HTR-8/SVneo (cell line): ENCODE data around the gene TOM1L1.
"Not testable (repeated sequence)": the region's sequence is repeated elsewhere in the genome, so short reads cannot be mapped to it uniquely, and the experiment has no call there.

ENCODE experiments used
- DNase-seq: peaks from one replicate; pipeline ENCODE4 v3.0.0; 2011; ENCODE audit warnings: low spot score, mixed read lengths; ENCODE audit not compliant: insufficient read length
- FAIRE-seq: peaks from 2 replicates; lab custom pipeline; 2011; peaks lifted over from hg19 to GRCh38; lab: Jason Lieb, UNC

The TOM1L1 gene

GRCh38 chr17:54900457-54901229 lies at the start of gene TOM1L1:
Gene TOM1L1, plus strand, starts transcription at chr17:54900852. Its CDS starts 14 bp downstream, at chr17:54900866.
- FAIRE-seq: peak; percentile 83
- peak; percentile 74 for DNase-seq

- no peak for FAIRE-seq
- DNase-seq: no peak
These were observed 41.5 kb upstream of the TOM1L1 start for GRCh38 chr17:54859187-54859586.

GRCh38 chr17:54860617-54861470 lies 39.8 kb upstream of the TOM1L1 start:
- no peak for DNase-seq
- FAIRE-seq: no peak

GRCh38 chr17:54861471-54861983 lies 39.1 kb upstream of the TOM1L1 start:
- FAIRE-seq (no peak), DNase-seq (no peak)

- FAIRE-seq (no peak), DNase-seq (no peak)
These were observed 37.5 kb upstream of the TOM1L1 start for GRCh38 chr17:54863176-54863575.

GRCh38 chr17:54864070-54864469 lies 36.6 kb upstream of the TOM1L1 start:
- FAIRE-seq: peak; percentile 42

GRCh38 chr17:54864636-54865356 lies 35.9 kb upstream of the TOM1L1 start:
- no peak for DNase-seq
- FAIRE-seq: no peak

More at GRCh38 chr17:54864070-54864469, 36.6 kb upstream of the TOM1L1 start:
- DNase-seq: no peak

GRCh38 chr17:54867634-54868033 lies 33.0 kb upstream of the TOM1L1 start:
- DNase-seq (no peak), FAIRE-seq (no peak)

GRCh38 chr17:54870671-54871175 lies 29.9 kb upstream of the TOM1L1 start:
- DNase-seq (no peak), FAIRE-seq (no peak)

- DNase-seq: not testable (repeated sequence)
- FAIRE-seq: peak; percentile 64
These were observed 24.7 kb upstream of the TOM1L1 start for GRCh38 chr17:54875906-54876305.

GRCh38 chr17:54876656-54877195 lies 23.9 kb upstream of the TOM1L1 start:
- no peak for FAIRE-seq

GRCh38 chr17:54881255-54881972 lies 19.2 kb upstream of the TOM1L1 start:
- DNase-seq (no peak), FAIRE-seq (no peak)

More at GRCh38 chr17:54876656-54877195, 23.9 kb upstream of the TOM1L1 start:
- DNase-seq: no peak

- DNase-seq (no peak), FAIRE-seq (no peak)
These were observed 18.3 kb upstream of the TOM1L1 start for GRCh38 chr17:54882371-54882770.

- no peak for FAIRE-seq
- DNase-seq: no peak
These were observed 17.7 kb upstream of the TOM1L1 start for GRCh38 chr17:54882950-54883349.

GRCh38 chr17:54883939-54884338 lies 16.7 kb upstream of the TOM1L1 start:
- DNase-seq (no peak), FAIRE-seq (peak; percentile 13)

- DNase-seq (no peak), FAIRE-seq (peak; percentile 38)
These were observed 12.9 kb upstream of the TOM1L1 start for GRCh38 chr17:54887787-54888186.

- no peak for FAIRE-seq
These were observed 12.4 kb upstream of the TOM1L1 start for GRCh38 chr17:54888254-54888653.

GRCh38 chr17:54888981-54889380 lies 11.7 kb upstream of the TOM1L1 start:
- DNase-seq (no peak), FAIRE-seq (no peak)

More at GRCh38 chr17:54888254-54888653, 12.4 kb upstream of the TOM1L1 start:
- no peak for DNase-seq

- FAIRE-seq (peak; percentile 72), DNase-seq (peak; percentile 85)
These were observed 9.4 kb upstream of the TOM1L1 start for GRCh38 chr17:54891176-54891821.
